ENCODE measurements around the gene WNT3A. TPM values are rescaled to one million over a fixed set of nuclear protein-coding genes. Genes with fewer than 3 reads are reported as not detected.
A peak's percentile ranks its signal among the peaks of the same experiment; 100 is the strongest.

Gene WNT3A
- total and polyA plus RNA-seq, 4 donors = 0.06 TPM; not detected in 3

DNA sequence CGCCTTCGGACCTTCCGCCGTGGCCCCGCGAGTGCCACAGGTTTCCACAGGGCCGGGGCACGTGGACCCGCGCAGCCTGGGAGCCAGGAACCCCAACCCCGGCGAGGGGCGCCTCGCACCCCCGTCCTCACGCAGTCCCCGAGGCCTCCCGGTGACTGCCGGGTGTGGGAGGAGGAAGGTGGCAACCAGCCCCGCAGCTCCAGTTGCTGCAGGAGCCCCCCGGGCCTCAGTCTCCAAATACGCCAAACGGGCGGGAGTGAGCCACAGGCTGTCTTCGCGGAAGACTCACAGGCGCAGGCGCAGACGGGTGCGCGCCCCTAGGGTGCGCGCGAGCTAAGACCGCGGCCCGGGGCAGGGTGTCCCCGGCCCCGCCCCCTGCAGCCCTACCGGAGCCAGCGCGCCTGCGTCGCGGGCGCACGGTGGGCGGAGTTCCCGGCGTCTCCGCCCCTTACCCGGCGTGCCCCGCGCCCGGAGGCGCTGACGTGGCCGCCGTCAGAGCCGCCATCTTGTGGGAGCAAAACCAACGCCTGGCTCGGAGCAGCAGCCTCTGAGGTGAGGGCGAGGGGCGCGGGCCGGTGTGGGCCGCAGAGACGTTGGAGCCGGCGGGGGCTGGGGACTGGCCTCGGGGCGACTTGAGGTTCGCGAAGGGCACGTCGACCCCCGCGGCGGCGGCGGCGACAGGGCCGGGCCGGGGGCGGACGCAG is 75.6 kb downstream of the WNT3A start, which contains the start of gene ARF1:
Gene ARF1 (plus strand): TSS at position 495 of the 704 bp plus-strand sequence. CDS start 14,407 bp downstream, outside the sequence.
- WGBS (ENCODE audit: insufficient coverage) = under 1% methylated on average over 87 of the region's 87 CpGs
- peak within 1 kb of the TSS; percentile 80 for H3K27ac ChIP-seq (ENCODE audit: low read depth, low read length)
- H3K4me1 ChIP-seq (ENCODE audit: control insufficient read depth, insufficient read depth, low read length) = peaks cover 37% of the 10 kb centered on the region
- no peaks in the 10 kb centered on the region for H3K27me3 ChIP-seq (ENCODE audit: control insufficient read depth, insufficient read depth, low read length)
- peak; percentile 87 to 98 (median 91) for DNase-seq (ENCODE audit: low read depth in 4 of 6, low spot score in 6 of 6)
- no peaks in the 10 kb centered on the region for H3K9me3 ChIP-seq (ENCODE audit: control insufficient read depth, insufficient read depth, low read length)
- no peaks in the 10 kb centered on the region for H3K36me3 ChIP-seq (ENCODE audit: control insufficient read depth, insufficient read depth, low read length)
- peak within 1 kb of the TSS; percentile 87 for H3K4me3 ChIP-seq (ENCODE audit: low read depth, low read length)

DNA sequence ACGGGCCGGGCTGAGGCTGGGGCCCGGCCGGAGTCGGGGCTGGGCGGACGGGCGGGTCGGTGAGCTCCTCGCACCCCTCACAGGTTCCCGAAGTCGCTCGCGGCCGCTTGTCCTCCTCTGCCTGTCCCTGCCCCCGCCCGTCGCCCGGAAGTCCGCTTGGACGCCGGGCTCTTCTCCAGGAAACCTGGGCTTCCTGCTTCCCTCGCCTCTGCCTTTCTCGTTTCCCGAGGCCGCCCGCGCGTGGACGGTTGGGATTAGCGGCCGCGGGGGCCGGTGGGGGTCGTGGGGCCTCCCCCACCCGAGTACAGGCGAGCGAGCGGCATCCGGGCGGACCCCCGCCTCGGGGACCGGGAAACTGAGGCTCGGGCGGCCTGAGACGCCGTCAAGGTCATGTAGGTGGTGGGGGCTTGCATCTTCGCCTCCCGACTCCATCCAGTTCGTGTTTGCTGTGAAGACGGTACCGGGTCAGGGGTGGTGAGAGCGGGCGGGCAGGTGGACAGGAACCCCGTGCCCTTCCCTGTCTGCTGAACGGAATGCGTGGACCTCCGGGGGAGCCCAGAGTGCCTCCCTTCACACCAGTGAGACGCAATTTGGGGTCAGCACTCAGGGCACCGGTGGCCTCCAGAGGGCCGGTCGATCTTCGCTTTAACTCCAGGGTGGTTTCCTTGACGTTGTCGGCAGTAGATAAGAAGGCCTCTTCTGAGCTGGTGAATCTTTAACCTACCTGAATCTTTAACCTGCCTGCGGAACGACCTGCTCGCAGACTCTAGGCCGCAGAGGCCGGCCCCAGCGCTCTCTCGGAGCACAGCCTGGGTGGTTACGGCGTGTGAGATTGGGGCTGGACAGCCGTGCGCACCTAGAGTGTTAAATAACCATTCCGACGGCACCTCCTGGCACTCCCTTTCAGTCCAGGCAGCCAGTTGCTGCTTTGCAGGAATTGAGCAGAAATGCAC is 76.4 kb downstream of the WNT3A start:
- peaks cover 4% of the 10 kb centered on the region for H3K36me3 ChIP-seq (ENCODE audit: control insufficient read depth, insufficient read depth, low read length)
- no peaks in the 10 kb centered on the region for H3K9me3 ChIP-seq (ENCODE audit: control insufficient read depth, insufficient read depth, low read length)
- peak overlapping the region; percentile 87 for H3K4me3 ChIP-seq (ENCODE audit: low read depth, low read length)
- DNase-seq (ENCODE audit: low read depth in 4 of 6, low spot score in 6 of 6) = no peak
- H3K27ac ChIP-seq (ENCODE audit: low read depth, low read length) = peak overlapping the region; percentile 80
- peaks cover 42% of the 10 kb centered on the region for H3K4me1 ChIP-seq (ENCODE audit: control insufficient read depth, insufficient read depth, low read length)
- WGBS (ENCODE audit: insufficient coverage) = under 1% methylated on average over 78 of the region's 79 CpGs
- no peaks in the 10 kb centered on the region for H3K27me3 ChIP-seq (ENCODE audit: control insufficient read depth, insufficient read depth, low read length)

DNA sequence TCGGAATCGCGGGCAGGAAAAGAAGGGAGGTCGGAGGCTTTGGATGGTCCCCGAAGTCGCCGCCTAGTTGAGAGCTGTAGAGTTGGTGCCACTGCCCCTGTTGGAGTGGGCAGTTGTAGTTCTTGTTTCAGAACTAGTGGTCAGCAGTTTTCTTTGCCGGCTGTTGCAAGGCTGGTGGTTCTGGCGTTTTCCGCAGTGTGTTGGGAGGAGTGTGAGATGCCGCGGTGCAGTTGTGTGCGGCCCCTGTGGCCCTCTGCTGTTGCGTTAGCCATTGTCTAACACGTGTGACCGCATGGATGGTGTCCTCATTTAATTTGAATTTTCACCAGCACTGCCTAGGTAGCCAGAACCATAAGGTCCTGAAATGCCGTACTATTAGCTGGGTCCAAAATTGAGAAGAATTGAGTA is 77.1 kb downstream of the WNT3A start:
- peak overlapping the region; percentile 87 for H3K4me3 ChIP-seq (ENCODE audit: low read depth, low read length)
- H3K9me3 ChIP-seq (ENCODE audit: control insufficient read depth, insufficient read depth, low read length) = no peaks in the 10 kb centered on the region
- H3K27ac ChIP-seq (ENCODE audit: low read depth, low read length) = peak overlapping the region; percentile 80
- WGBS (ENCODE audit: insufficient coverage) = 6% methylated on average over 17 of the region's 17 CpGs
- peaks cover 49% of the 10 kb centered on the region for H3K4me1 ChIP-seq (ENCODE audit: control insufficient read depth, insufficient read depth, low read length)
- H3K27me3 ChIP-seq (ENCODE audit: control insufficient read depth, insufficient read depth, low read length) = no peaks in the 10 kb centered on the region
- peaks cover 11% of the 10 kb centered on the region for H3K36me3 ChIP-seq (ENCODE audit: control insufficient read depth, insufficient read depth, low read length)
- peak in 1 of 6 donors; percentile 37 for DNase-seq (ENCODE audit: low read depth in 4 of 6, low spot score in 6 of 6)

DNA sequence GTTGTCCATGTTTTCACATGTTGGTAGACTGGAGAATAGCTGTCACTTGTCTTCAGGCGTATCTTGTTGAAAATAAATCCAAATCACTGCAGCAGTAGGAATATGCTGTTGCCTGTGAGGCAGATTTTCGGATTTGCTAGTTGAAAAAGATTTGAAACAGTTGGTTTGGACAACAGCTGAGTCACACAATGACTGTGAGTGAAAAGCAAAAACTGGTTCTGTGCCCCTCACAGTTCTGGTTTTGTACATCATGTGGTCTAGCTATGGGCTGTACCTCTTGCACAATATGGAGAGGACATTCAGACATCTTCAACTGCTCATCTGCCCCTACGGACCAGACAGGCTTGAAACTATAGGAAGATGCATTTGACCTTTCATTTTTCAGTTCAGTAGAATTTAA is 77.5 kb downstream of the WNT3A start:
- no peak for DNase-seq (ENCODE audit: low read depth in 4 of 6, low spot score in 6 of 6)
- no peaks in the 10 kb centered on the region for H3K9me3 ChIP-seq (ENCODE audit: control insufficient read depth, insufficient read depth, low read length)
- 88% methylated on average over 1 of the region's 3 CpGs for WGBS (ENCODE audit: insufficient coverage)
- H3K4me3 ChIP-seq (ENCODE audit: low read depth, low read length) = peak overlapping the region; percentile 87
- no peaks in the 10 kb centered on the region for H3K27me3 ChIP-seq (ENCODE audit: control insufficient read depth, insufficient read depth, low read length)
- peaks cover 15% of the 10 kb centered on the region for H3K36me3 ChIP-seq (ENCODE audit: control insufficient read depth, insufficient read depth, low read length)
- H3K27ac ChIP-seq (ENCODE audit: low read depth, low read length) = no peak overlapping the region
- peaks cover 54% of the 10 kb centered on the region for H3K4me1 ChIP-seq (ENCODE audit: control insufficient read depth, insufficient read depth, low read length)

DNA sequence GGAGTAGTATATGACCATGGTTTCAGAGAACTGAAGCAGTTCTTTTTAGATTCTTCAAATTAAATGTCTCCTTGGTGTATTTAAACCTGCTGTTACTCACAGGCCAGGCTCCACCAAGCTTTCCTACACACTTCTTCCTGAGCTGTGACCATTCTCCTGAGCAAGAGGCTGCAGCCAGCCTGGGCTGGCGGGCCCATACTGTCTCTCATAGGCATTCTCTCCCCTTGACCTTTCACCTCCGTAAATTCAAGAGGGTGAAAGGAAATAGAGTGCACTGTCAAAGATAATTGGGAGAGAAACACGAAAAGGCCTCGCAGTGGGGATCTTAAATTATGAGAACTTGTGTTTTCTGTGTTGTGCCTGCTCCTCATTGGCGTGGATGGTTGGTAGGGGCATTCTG is 78.0 kb downstream of the WNT3A start:
- no peaks in the 10 kb centered on the region for H3K27me3 ChIP-seq (ENCODE audit: control insufficient read depth, insufficient read depth, low read length)
- H3K9me3 ChIP-seq (ENCODE audit: control insufficient read depth, insufficient read depth, low read length) = no peaks in the 10 kb centered on the region
- H3K27ac ChIP-seq (ENCODE audit: low read depth, low read length) = no peak overlapping the region
- 39% methylated on average over 3 of the region's 5 CpGs for WGBS (ENCODE audit: insufficient coverage)
- no peak for DNase-seq (ENCODE audit: low read depth in 4 of 6, low spot score in 6 of 6)
- H3K4me1 ChIP-seq (ENCODE audit: control insufficient read depth, insufficient read depth, low read length) = peaks cover 58% of the 10 kb centered on the region
- H3K36me3 ChIP-seq (ENCODE audit: control insufficient read depth, insufficient read depth, low read length) = peaks cover 15% of the 10 kb centered on the region
- no peak overlapping the region for H3K4me3 ChIP-seq (ENCODE audit: low read depth, low read length)

DNA sequence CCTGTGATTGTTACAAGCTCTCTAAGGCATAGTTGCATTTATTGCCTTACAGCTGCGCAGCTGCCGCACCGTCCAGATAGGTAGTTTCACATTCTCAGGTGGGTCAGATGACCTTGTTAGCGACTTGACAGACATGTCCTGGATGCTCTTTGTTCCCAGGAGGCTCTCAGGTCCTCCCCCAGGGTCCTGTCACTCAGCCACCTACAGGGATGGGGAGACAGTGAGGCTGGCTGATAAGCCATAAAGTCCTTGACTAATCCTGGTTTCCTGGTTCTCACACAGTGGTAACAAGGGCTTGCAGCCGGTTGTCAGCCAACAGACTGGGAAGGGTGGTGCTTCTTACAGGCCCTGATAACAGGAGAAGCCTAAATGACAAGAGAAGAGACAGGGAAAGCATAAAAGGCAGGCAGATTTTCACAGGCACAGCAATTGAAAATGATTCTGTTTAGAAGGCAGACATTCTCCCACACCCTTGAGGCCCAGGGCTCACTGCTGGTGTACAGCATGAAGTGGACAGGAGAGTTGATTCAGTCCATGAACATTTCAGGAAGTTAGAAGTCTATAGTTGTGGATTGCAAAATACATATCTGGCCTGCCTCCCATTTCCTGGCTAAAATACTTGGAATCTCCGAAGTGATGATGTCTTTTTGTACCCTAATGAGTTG is 78.6 kb downstream of the WNT3A start:
- Histone ChIP-seq H3K4me1 (ENCODE audit: control insufficient read depth, insufficient read depth, low read length) (peaks cover 62% of the 10 kb centered on the region), H3K27ac (ENCODE audit: low read depth, low read length) (no peak overlapping the region), H3K27me3 (ENCODE audit: control insufficient read depth, insufficient read depth, low read length) (no peaks in the 10 kb centered on the region), H3K9me3 (ENCODE audit: control insufficient read depth, insufficient read depth, low read length) (no peaks in the 10 kb centered on the region), H3K4me3 (ENCODE audit: low read depth, low read length) (no peak overlapping the region), H3K36me3 (ENCODE audit: control insufficient read depth, insufficient read depth, low read length) (peaks cover 16% of the 10 kb centered on the region)
- DNase-seq (ENCODE audit: low read depth in 4 of 6, low spot score in 6 of 6) = no peak
- WGBS (ENCODE audit: insufficient coverage) = 65% methylated on average over 6 of the region's 6 CpGs

DNA sequence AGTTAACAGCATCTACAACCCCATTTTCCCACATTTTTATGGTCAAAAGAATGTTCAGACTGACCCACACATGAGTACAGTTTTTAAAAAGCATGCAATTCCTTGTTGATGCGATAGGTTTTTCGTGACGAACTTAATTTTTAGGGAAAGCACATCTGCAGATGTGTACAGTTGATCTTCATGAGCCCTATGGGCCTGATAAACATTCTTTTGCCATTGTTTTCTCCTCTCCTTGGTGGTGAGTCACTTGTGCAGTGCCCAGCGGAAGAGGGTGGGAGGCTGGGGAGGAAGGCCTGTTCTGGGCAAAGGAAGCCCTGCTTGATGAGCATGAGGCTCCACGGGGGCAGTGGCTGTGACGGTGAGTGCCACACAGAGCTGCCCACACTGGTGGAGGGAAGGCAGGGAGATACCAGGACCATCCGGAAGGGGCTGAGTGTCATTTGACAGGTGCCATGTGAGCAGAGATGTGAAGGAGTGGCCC is 81.0 kb downstream of the WNT3A start:
- Histone ChIP-seq H3K4me1 (ENCODE audit: control insufficient read depth, insufficient read depth, low read length) (peaks cover 55% of the 10 kb centered on the region), H3K27ac (ENCODE audit: low read depth, low read length) (no peak overlapping the region), H3K4me3 (ENCODE audit: low read depth, low read length) (no peak overlapping the region), H3K36me3 (ENCODE audit: control insufficient read depth, insufficient read depth, low read length) (peaks cover 19% of the 10 kb centered on the region), H3K27me3 (ENCODE audit: control insufficient read depth, insufficient read depth, low read length) (no peaks in the 10 kb centered on the region), H3K9me3 (ENCODE audit: control insufficient read depth, insufficient read depth, low read length) (no peaks in the 10 kb centered on the region)
- 77% methylated on average over 7 of the region's 7 CpGs for WGBS (ENCODE audit: insufficient coverage)
- no peak for DNase-seq (ENCODE audit: low read depth in 4 of 6, low spot score in 6 of 6)

DNA sequence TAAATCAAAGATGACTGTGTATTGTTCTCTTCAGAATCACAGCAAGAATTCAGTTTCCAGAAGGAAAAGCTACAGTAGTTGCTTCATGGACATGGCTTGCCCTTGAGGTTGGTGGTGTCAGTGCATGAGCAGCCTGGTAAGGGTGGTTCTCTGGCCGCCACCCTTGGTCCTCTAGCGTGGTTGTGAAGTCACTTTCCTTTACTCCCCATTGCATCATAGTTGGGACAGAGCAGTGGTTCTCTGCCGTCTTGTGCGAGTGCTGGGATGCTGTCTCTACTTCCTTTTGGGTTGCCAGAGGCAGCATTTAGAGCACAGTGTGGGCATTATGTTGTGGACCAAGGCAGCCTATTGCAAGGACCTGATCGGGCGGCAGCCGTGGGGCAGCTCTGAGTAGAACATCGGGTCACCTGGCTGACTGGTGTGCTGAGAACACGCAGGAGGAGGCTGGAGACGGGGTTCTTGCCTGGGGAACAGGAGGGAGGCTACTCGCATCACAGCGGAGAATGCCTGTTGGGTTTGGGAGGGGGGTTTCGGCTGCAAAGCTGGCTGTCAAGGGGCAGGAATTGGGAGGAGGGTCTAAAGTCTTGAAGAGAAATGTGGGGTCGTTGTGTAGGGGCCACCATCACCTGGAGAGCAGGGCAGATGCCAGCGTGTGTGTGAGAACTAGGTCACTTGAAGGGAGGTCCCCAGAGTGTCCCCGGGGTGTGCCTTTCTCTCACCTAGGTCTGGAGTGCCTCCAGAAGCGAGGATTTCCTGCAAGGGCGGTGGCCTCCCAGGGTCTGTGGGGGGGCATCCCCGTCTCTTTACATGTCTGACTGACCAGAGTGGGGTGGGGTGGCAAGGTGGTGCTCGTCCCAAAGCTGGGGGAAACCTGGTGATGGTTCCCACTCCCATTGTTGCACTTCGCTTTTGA is 82.0 kb downstream of the WNT3A start:
- 79% methylated on average over 19 of the region's 21 CpGs for WGBS (ENCODE audit: insufficient coverage)

More for the DNA sequence above, 82.0 kb downstream of the WNT3A start:
- Histone ChIP-seq H3K4me1 (ENCODE audit: control insufficient read depth, insufficient read depth, low read length) (peaks cover 49% of the 10 kb centered on the region), H3K27ac (ENCODE audit: low read depth, low read length) (no peak overlapping the region), H3K4me3 (ENCODE audit: low read depth, low read length) (no peak overlapping the region), H3K36me3 (ENCODE audit: control insufficient read depth, insufficient read depth, low read length) (peaks cover 24% of the 10 kb centered on the region), H3K27me3 (ENCODE audit: control insufficient read depth, insufficient read depth, low read length) (no peaks in the 10 kb centered on the region), H3K9me3 (ENCODE audit: control insufficient read depth, insufficient read depth, low read length) (no peaks in the 10 kb centered on the region)
- no peak for DNase-seq (ENCODE audit: low read depth in 4 of 6, low spot score in 6 of 6)

Measured in spinal cord (tissue), 10 donors.